Effector CD4-positive, alpha-beta T cell (primary cell): ENCODE results near the gene SCYGR1.
"Not testable (repeated sequence)": the region's sequence is repeated elsewhere in the genome, so short reads cannot be mapped to it uniquely, and the experiment has no call there.

Source experiments
- DNase-seq: peaks from one replicate; pipeline ENCODE4 v3.0.0-alpha.2; 2020

The SCYGR1 gene

DNA sequence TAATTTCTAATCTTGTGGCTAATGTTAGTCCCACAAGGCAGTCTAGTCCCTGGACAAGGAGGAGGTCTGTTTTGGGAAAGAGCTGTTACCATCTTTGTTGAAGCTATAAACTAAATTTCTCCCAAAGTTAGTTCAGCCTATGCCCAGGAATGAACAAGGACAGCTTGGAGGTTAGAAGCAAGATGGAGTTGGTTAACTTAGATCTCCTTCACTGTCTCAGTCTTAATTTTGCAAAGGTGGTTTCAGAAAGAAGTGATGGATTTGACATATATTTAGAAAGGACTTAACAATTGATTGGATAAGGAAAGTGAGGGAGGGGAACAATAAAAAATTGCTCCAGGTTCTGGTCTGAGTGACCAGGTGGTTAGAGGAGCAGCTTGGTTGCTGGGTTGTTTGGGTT, 14.6 kb upstream of the SCYGR1 start:
- DNase-seq = no peak

DNA sequence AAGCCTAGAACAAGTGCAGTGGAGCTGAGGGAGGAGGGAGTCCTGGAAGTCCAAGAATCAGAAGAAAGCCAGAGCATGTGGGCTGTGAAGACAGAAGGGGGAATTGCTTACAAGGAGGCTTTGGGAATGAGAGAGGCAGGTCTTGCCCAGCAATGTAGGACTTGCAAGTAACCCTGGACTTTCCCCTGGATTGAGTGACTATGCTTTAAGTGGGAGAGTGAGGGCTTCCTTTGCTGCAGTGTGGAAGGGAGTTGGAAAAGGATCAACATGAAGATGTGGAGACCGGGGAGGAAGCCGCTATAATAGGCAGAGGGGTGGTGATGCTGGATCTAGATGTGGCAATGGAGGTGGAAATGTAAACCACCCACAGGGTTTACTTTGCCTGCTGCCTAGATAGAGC, 13.8 kb upstream of the SCYGR1 start:
- DNase-seq = no peak

DNA sequence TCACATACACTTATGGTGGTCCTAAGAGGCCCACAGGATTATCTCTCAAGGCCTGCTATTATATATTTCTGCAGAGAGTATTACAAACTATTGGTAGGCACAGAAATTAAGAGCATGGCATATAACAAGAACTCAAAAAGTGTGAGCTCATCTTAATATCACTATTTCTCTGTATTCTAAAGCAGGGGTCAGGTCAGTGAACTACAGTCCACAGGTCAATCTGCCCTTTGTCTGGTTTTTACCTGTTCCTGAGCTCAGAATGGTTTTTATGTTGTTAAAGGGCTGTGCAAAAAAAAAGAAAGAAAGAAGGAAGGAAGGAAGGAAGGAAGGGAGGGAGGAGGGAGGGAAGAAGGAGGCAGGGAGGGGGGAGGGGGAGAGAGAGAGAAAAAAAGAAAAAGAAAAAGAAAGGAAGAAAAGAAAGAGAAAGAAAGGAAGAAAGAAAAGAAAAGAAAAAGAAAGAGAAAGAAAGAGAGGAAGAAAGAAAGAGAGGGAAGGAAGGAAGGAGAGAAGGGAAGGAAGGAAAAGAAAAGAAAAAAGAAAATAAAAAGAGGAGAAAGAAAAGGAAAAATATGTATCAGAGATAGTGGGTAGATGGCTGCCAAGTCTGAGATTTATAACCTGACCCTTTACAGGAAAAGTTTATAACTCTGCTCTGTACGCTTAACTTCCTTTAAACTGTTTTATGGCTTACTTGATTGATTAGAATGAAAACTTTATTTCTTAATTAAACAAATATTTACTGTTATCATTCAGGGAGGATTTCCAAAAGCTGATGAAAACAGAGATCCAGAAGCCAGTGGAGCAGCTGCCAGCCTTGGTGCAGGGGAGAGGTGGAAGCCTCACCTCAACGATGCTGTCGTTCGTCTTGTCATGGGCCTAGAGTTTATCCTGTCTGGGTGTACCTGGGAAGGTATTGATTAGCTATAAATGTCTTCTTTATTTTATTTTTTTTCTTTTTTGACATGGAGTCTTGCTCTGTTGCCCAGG, 11.2 kb upstream of the SCYGR1 start:
- no peak for DNase-seq

DNA sequence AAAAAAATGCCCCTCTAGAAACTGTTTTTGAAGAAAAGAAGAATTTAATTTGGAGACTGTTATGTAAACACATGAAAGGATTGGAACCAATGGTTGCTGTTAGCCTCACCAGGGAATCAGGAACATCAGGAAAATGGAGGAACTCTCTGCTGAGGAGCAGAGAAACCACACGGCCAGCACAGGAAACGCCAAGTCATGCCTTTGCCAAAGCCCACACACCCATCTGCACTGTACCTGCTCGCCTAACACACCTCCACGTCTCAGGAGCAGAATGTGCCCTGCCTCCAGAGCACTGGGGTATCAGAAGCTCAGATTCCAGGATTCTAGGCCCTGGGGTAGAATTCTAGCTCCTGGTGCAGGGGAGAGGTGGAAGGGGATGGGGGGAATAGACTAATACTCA, 9.8 kb upstream of the SCYGR1 start:
- DNase-seq = no peak

DNA sequence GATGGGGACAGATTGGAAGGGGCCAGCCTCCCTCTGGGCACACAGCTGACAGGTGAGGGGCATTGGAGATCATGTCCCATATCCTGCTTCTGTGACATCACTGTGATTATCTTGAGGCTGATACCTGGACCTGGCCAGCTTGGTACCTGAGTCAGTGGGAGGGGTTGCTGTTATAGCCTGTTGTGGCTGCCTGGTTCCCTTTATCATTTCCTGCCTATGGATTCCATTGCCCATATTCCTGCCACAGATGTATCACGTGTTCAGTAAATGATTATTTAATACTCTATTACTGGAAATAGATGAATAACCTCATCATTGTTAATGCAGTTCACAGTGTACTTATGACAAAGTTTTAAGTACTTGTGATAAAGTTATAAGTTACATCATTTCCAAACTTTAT, 7.8 kb upstream of the SCYGR1 start:
- DNase-seq = no peak

DNA sequence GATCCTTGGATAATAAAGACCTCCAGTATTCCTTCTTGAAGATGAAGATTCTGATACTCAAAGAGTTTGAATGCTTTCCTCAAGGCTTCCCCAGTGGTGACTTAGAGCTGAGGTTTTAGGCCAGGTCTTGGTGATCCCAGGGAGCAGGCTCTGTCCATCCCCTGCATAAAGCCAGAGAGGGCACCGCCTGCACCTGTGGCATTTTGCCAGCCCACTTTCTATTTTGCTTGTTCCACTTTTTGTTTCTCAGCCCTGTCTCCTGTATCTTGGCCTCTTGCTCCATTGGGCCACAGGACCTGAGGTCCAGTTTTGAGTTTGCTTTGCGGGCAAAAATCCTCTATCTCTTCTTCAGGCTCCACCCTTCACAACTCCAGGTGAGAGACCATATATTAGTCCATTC, 6.7 kb upstream of the SCYGR1 start:
- DNase-seq = no peak

DNA sequence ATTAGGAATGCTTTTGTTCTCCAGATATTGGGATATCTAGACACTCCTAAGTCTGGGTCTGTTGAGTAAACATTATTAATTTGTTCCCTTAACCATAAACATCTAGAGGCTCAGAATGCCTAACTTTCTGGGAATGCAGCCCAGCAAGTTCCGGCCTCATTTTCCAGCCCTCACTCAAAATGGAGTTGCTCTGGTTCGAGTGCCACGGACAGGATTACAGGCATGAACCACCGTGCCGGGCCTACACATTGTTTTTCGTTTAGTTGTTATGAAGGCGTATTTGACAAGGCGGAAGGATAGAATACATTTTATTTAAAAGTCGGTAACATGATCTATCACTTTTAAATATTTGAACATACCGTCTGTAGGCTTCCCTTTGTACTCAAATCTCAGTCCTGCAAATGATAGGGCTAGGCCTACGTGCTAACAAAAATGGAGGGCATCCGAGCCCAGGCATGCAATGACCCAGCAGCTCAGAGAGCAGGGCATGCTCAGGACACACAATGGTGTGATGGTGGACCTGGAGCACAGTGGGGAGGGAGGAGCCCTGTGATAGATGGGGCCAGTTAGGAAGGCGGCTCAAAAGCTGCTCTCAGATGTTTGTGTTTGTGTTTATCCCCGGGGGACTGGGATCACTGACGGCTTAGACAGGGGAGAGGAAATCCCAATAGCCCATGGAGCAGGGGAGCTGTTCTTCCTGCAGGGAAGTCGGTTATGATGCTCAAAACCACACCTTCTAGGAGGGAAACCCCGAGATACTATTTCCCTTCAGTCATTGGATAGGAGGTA, 2.9 kb upstream of the SCYGR1 start:
- DNase-seq = no peak

DNA sequence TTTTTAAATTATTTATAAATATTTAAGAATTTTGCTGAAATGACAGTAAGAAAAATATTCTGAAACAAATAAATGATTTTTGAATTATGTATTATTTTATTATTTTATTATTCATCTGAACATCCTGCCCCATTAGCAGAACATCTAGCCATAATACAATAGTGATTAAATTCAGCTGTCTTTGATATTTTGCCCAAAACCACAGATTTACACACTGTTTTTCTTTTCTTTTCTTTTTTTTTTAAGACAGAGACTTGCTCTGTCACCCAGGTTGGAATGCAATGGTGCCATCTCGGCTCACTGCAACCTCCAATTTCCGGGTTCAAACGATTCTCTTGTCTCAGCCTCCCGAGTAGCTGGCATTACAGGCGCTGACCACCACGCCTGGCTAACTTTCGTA, 1.9 kb upstream of the SCYGR1 start:
- no peak for DNase-seq

DNA sequence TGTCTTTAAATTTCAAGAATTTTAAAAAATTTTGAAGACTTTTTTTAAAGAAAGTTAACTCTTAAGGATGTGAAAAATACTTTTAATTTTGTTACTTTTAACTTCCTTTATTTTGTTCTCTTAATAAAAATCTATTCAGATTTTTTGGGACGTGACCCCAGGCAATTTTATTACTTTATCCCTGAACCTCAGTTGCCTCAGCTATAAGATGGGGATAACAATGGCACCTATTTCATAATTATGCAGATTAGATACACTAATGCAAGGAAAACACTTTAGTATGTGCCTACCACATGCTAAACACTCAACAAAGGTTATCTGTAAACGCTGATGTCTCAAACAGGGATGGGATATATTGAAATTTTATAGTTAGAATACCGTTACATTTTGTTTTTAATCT, 1.5 kb upstream of the SCYGR1 start:
- DNase-seq = no peak

DNA sequence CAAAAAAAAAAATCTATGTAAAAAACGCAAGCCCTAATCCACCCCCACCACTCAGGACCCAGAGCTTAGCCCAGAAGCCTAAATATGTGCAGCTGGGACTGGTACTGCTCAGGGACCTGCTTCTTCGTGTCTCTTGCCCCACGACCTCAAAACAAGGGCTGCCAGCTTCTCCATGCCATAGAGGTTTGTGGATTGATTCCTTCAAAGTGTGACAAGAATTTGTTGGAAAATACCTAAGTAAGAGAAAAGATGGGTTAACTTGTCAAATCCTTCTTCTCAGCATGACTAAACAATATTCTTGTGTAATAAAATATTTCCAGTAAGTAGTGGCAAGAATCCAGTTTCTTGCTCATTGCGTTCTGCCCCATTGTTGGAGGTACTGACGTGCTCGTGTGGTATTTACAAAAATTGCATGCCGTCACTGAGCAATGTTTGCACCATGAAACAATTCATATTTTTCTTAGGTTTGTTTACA, 825 bp upstream of the SCYGR1 start:
- no peak for DNase-seq

DNA sequence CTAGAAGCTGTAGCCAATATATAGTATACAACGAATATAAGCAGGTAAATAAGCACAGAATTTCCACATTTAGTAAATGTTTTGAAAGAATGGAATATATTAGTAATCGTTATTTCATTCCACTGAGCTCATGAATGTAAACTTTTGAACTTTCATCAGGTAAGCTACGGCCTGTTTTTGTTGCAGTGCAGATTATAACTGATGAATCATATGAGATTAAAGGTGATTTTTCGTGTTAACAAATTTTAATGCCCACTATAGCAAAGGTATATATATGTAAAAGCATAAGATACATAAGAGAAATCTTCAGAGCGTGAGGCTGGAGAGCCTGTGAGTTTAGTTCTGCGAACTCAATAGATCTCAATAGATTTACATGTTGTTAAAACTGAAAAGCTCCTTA, 1.1 kb downstream of the SCYGR1 start:
- DNase-seq = no peak

DNA sequence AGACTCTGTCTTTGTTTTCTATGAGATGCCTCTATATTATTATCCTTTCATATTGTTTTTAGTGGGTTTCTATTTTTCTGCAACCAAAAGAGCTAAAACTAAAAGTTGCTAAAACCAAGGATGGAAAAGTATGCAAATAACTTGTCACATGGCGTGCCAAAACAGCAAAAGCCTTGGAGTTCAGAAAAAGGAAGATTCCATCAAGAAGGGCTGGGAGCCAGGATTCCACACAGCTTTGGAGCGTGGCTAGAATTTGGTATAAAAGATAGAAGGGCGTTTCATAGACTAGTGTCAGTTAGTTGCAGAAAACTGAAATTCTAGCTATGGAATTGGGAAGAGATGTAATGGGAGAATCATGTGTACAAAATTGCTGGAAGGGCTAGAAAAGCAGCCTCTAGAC, 4.1 kb downstream of the SCYGR1 start:
- no peak for DNase-seq

DNA sequence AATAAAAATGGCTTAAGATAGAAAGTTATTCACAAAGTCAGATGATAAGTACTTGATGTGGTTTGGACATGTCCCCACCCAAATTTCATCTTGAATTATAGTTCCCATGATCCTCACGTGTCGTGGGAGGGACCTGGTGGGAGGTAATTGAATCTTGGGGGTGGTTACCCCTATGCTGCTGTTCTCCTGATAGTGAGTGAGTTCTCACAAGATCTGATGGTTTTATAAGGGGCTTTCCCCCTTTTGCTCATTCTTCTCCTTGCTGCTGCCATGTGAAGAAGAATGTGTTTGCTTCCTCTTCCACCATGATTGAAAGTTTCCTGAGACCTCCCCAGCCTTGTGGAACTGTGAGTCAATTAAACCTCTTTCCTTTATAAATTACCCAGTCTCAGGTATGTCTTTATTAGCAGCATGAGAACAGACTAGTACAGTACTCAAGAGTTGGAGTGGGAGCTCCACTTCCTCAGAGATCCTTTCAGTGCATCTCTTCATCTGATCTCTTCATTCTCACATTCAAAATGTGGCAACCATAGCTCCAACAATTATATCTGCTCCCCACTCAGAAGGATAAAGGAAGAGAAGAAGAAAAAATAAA, 5.4 kb downstream of the SCYGR1 start:
- not testable (repeated sequence) for DNase-seq

DNA sequence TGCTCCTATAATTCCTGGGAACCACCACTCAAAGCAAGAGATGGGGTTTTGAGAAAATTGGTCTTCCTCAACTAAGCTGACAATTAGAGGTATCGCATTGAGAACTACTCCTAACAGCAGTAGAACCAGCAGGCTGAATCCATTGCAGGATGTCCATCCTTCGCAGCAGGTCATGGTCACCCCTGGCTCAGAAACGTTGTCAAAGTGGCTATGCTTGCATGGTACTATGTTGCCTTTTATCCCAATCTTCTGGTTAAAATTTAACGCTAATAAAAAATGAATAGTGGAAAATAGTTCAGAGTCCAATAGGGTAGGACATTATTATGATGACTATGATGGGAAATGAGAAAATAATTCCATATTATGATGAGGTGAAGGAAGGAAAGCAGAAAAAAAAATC, 8.7 kb downstream of the SCYGR1 start, which contains the start of gene TM4SF20:
TSS of gene TM4SF20 (minus strand) at position 212 of the 400 bp plus-strand sequence. CDS start at position 174, 38 bp downstream.
- no peak for DNase-seq

DNA sequence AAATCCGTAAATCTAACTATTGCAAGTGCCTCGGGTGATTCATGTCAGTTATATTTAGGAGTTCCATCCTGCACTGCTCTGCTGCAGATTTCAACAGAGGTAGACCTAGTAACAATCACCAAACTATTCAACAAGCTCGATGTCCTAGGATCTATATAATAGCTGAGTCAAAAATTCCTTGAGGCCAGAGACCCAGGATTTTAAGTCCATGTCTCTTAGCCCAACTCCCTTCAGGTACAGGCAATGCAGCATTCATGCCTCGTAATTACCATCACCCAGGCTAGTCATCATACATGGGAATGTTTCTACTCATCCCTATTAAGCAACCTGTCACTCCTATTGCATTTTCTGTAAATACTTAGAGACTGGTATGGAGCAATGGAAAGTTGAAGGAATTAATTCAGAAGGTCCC, 9.4 kb downstream of the SCYGR1 start:
- DNase-seq = no peak

DNA sequence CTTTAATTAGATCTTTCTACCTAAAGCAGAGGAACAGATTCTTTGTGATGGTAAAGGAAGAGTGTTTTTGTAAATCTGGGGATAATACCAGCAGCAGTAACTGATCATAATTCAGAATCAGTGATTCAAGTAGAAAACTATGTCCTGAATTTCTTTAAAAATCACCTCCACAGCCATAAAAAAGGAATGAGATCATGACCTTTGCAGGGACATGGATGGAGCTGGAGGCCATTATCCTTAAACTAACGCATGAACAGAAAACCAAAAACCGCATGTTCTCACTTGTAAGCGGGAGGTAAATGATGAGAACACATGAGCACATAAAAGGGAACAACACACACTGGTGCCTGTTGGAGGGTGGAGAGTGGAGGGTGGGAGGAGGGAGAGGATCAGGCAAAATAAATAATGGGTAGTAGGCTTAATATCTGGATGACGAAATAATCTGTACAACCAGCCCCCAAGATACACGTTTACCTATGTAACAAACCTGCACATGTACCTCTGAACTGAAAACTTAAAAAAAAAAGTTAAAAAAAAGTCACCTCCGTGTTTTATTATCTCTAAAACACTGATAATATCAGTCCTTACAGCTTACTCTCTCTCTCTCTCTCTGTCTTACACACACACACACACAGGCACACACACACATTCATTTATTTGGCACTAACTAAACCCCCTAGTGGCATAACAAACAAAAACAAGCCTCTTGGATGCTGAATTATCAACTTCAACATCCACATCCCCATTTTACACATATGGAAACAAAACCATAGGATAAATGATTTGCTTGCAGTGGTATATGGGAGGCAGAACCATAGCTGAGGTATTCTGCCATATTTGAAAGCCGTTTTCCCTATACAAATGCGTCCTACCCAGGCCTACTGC, 10.0 kb downstream of the SCYGR1 start:
- no peak for DNase-seq

DNA sequence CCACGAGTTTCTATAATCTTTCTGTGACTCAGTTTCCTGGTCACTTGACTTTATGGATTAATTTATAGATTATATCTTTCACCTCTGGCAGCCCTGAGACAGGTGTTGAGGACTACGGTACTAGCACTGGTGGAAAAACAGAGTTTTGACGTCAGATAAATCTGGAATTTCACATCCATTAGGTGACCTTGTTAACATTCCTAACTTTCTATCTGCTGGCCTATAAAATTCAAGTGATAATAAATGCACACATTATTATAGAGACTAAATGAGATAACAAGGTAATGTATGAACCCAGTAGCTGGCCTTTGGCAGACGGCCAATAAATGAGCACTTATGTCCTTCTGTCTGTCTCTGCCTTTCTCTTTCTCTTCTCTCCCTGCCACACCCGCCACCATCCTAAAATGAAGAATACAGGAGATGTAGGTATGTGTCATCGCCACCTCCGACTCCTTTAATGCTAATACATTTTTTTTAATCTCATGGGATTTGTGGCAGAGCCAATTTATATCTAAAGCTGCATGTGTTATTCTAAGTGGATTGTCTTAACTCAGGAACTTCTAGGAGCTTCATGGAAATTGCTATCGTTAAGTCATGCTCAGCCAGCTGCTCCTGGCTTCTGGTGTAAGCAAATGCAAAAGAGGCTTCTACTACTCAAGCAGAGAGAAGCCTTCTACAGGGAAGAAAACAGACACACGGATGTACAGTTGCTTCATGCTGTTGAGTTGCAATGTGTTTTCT, 10.9 kb downstream of the SCYGR1 start:
- no peak for DNase-seq

DNA sequence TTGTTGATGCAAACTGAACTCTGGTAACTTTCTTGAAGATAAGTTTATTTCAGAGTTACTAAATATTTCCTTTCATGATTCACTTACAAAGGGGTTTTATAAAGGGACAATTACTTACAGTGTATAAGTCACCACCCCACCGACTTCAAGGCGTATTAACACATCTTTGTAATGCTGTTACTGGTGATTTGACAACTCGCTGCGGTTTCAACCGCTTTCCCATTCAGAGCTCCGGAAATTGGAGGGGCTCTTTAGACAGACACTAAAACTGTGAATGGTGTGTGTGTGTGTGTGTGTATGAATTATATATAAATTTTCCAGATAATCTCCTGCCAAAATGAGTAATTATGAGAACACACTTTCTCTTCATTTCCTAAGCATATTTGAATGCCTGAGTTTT, 13.6 kb downstream of the SCYGR1 start:
- no peak for DNase-seq

DNA sequence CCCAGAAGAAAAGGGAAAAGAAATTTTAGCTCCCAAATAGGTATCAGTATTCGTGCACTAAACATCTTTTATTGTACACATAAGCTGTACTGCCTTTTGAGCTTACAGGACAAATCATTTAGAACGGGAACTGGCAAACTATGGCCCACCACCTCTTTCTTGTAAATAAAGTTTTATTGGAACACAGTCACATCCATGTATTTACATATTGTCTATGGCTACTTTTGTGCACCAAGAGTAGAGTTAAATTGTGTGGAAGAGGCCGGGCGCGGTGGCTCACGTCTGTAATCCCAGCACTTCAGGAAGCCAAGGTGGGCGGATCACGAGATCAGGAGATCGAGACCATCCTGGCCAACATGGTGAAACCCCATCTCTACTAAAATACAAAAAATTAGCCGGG, 14.4 kb downstream of the SCYGR1 start:
- no peak for DNase-seq

DNA sequence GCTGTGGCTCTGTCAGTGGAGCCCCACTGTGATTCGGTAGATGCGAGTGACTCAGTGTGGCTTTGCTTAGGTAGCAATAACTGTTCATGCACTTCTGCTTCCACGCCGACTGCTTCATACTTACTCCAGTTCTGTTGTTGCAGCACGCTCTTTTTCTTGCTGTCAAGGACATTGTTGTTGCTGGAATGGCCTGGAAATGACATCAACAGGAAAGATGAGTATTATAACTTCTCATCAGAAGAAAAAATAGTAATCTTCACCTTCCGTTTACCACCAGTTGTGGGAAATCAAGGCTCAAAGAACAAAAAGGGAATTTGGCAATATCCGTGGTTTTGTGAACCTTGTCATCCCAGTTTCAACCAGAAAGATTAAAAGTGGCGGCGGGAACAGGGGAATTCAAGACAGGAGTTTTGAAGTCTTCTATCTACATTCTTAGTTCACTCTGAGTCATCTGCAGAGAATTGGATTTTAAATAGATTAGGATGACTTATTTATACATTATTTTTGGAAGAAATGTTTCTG, 16.9 kb downstream of the SCYGR1 start:
- no peak for DNase-seq

DNA sequence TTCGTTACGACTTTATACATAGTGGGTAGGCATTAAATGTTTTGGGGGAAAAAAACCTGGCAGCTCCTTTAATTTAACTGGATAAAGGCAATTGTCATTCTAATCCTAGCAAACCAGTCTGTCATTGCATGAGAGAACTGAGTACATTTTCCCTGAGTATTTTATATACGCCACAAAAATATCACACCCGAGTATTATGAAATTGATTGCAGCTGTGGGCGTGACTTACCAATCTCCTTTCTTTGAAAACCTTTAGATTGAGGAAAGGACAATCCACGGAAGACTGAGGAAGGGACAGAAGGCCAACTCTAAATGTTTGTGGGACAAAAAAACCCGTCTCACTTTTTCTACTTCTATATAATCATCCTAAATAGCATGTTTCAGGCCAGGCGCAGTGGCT, 17.7 kb downstream of the SCYGR1 start:
- no peak for DNase-seq
